Measurements from ENCODE around the gene GOLGA6L10. TPM values are rescaled to one million over a fixed set of nuclear protein-coding genes. Genes with fewer than 3 reads are reported as not detected.

Gene GOLGA6L10
- total RNA-seq, 1 donor from 2014 or later, result 0.96 TPM

Other genes with a start within 250 kb of the GOLGA6L10 start
- 23.7 and 27.2 TPM in 2 replicates for gene EFL1, start 86.7 kb downstream of the GOLGA6L10 start, total RNA-seq
- gene SAXO2, start 86.7 kb downstream of the GOLGA6L10 start, total RNA-seq, result 1.1 and 1.8 TPM in 2 replicates
- 1.5 and 1.8 TPM in 2 replicates for gene GOLGA6L9, start 80.3 kb upstream of the GOLGA6L10 start, total RNA-seq
- gene RPS17, start 191.0 kb upstream of the GOLGA6L10 start, total RNA-seq, result 2,675 and 2,728 TPM in 2 replicates